CD4-positive, alpha-beta memory T cell (primary cell): ENCODE data around the gene OR6J1. TPM values are rescaled to one million over a fixed set of nuclear protein-coding genes. Genes with fewer than 3 reads are reported as not detected.

ENCODE experiments used
- CTCF ChIA-PET: fragments of 350-600 bp; sonication (Branson Sonifier 250); formaldehyde crosslinking; loops from one replicate; lab custom pipeline; 2021; ENCODE audit warnings: inconsistent platforms; ENCODE audit not compliant: partially characterized antibody; lab: Charles Lee
- POLR2A ChIA-PET: fragments of 350-600 bp; sonication (Branson Sonifier 250); formaldehyde crosslinking; loops from one replicate; lab custom pipeline; 2021; ENCODE audit not compliant: partially characterized antibody; lab: Charles Lee
- DNase-seq, 5 donors: peaks; one replicate each; pipeline versions ENCODE4 v3.0.0 to v3.0.0-alpha.2; 2020 to 2022; ENCODE audit warnings: mixed read lengths in 1 of 5
- H3K27ac ChIP-seq: one replicate; pipeline ENCODE4 v1.7.0; 2013; ENCODE audit warnings: low read depth, low read length
- H3K27me3 ChIP-seq: 2 replicates; pipeline ENCODE4 v1.7.0; 2013; ENCODE audit warnings: mild to moderate bottlenecking, low read length, moderate library complexity; ENCODE audit not compliant: insufficient read depth
- H3K36me3 ChIP-seq: 2 replicates; pipeline ENCODE4 v1.7.0; 2013; ENCODE audit warnings: mild to moderate bottlenecking, low read length, moderate library complexity; ENCODE audit not compliant: insufficient read depth
- H3K4me1 ChIP-seq: 2 replicates; pipeline ENCODE4 v1.7.0; 2013; ENCODE audit warnings: mild to moderate bottlenecking, low read length, moderate library complexity; ENCODE audit not compliant: insufficient read depth
- H3K4me3 ChIP-seq, 2 donors: one replicate each; pipeline ENCODE4 v1.7.0; 2013; ENCODE audit warnings: low read length in 2 of 2, mild to moderate bottlenecking in 1 of 2
- H3K9me3 ChIP-seq, 2 donors: one replicate each; pipeline ENCODE4 v1.7.0; 2013; ENCODE audit warnings: low read length in 2 of 2, control low read depth in 1 of 2; ENCODE audit not compliant: control insufficient read depth in 1 of 2
- H3K27ac Mint-ChIP-seq, 7 donors: one replicate each; pipeline ENCODE4 v1.8.0; 2020 to 2021; ENCODE audit warnings: mixed read lengths in 7 of 7, mild to moderate bottlenecking in 6 of 7, inconsistent platforms in 3 of 7, moderate library complexity in 3 of 7
- H3K27me3 Mint-ChIP-seq, 2 donors: one replicate each; pipeline ENCODE4 v1.8.0; 2020 to 2021; ENCODE audit warnings: mixed read lengths in 2 of 2
- H3K36me3 Mint-ChIP-seq, 2 donors: one replicate each; pipeline ENCODE4 v1.8.0; 2020 to 2021; ENCODE audit warnings: mixed read lengths in 2 of 2, inconsistent platforms in 1 of 2, mild to moderate bottlenecking in 1 of 2
- H3K4me1 Mint-ChIP-seq, 4 donors: one replicate each; pipeline ENCODE4 v1.8.0; 2020 to 2021; ENCODE audit warnings: mixed read lengths in 4 of 4, mild to moderate bottlenecking in 1 of 4
- H3K4me3 Mint-ChIP-seq, 8 donors: one replicate each; pipeline ENCODE4 v1.8.0; 2020 to 2021; ENCODE audit warnings: mixed read lengths in 8 of 8, mild to moderate bottlenecking in 7 of 8, moderate library complexity in 6 of 8, inconsistent platforms in 3 of 8
- H3K9me3 Mint-ChIP-seq, 8 donors: one replicate each; pipeline ENCODE4 v1.8.0; 2020 to 2021; ENCODE audit warnings: mixed read lengths in 8 of 8, mild to moderate bottlenecking in 5 of 8, inconsistent platforms in 3 of 8, moderate library complexity in 1 of 8
- intact Hi-C: fragments of 100-400 bp; cut with micrococcal nuclease; formaldehyde crosslinking; loops from one replicate; pipeline ENCODE4 v1.15.1; 2023
- polyA plus RNA-seq, 2 donors: library from polyadenylated mRNA; unstranded; fragments of 300-500 nt; fragmentation: Illumina TruSeq; gene quantifications; one replicate each; pipeline ENCODE4 v1.2.3, GENCODE V29; 2021
- total RNA-seq, 2 experiments: library from RNA; stranded (reverse); gene quantifications; one replicate each; pipeline ENCODE4 v1.2.3, GENCODE V29; 2021

OR6J1 gene
- total and polyA plus RNA-seq, 4 experiments from 2014 or later: not detected

DNA sequence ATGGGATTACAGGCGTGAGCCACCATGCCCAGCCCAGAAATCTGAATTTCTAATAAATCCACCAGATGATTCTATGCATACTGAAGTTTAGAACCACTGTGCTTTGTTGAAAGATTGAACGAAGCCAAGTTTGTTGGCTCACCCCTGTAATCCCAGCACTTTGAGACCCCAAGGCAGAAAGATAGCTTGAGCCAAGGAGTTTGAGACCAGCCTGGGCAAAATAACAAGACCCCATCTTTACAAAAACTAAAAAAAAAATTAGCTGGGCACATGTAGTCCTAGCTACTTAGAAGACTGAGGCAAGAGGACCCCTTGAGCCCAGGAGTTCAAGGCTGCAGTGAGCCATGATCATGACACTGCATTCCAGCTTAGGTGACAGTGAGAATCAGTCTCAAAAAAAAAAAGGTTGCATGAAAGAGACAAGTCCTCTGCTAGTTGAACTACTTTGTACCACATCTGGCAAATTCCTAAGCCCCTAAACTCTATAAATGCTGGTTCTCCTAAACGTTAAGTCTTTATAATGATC lies 47.7 kb downstream of the OR6J1 start:
- H3K4me1 Mint-ChIP-seq: peaks cover 16 to 36% (median 30%) of the 10 kb centered on the region in 4 donors
- no peaks in the 10 kb centered on the region for H3K9me3 ChIP-seq
- H3K27ac Mint-ChIP-seq: no peak overlapping the region
- H3K4me3 ChIP-seq: no peak overlapping the region
- H3K9me3 Mint-ChIP-seq: no peaks in the 10 kb centered on the region
- no peaks in the 10 kb centered on the region for H3K27me3 ChIP-seq
- H3K4me3 Mint-ChIP-seq: peak overlapping the region in 3 of 8 donors; percentile 11 to 39 (median 21)
- peaks cover 5 to 9% of the 10 kb centered on the region in 2 donors for H3K36me3 Mint-ChIP-seq
- no peak overlapping the region for H3K27ac ChIP-seq
- peaks cover 20% of the 10 kb centered on the region for H3K4me1 ChIP-seq
- ChIA-PET POLR2A (interaction anchor here (7.1 kb wide), 1 partner anchor 7 kb away, joined by 110 read pairs; the partner anchor contains the start of gene DAD1), CTCF (interaction anchor here (1.5 to 4.1 kb wide), 2 partner anchors 25 to 56 kb away, joined by 7 to 37 read pairs; no protein-coding TSS in a partner anchor)
- intact Hi-C loops: loop anchor here (10.0 kb wide), 1 partner anchor 728 kb away; the partner anchor contains the start of gene PABPN1
- H3K36me3 ChIP-seq: no peaks in the 10 kb centered on the region
- H3K27me3 Mint-ChIP-seq: no peaks in the 10 kb centered on the region
- no peak for DNase-seq

DNA sequence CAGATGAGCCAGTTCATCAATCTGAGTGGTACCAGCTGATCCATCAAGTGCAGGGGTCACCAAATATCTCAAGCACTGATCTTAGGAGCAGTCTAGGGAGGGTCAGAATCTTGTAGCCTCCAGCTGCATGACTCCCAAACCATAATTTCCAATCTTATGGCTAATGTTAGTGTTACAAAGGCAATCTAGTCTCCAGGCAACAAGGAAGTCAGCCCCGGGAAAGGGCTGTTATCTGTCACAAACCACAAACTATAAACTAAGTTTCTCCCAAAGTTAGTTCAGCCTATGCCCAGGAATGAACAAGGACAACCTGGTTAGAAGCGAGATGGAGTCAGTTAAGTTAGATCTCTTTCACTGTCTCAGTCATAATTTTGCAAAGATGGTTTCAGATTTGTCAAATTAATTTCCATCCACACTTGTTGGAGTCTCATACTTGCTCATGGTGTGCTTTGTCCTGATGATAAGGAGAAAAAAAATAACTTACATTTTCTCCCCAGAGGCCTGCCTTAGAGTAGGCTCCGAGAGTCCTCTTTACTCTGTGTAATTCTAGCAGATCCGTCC lies 49.9 kb downstream of the OR6J1 start:
- H3K27me3 Mint-ChIP-seq: no peaks in the 10 kb centered on the region
- POLR2A ChIA-PET: interaction anchor here (0.6 to 1.6 kb wide), 5 partner anchors 8 to 235 kb away, joined by 3 to 7 read pairs (median 3); no protein-coding TSS in a partner anchor
- no peak overlapping the region for H3K4me3 Mint-ChIP-seq
- H3K27ac Mint-ChIP-seq: peak overlapping the region in 2 of 7 donors; percentile 1 to 7
- Histone ChIP-seq H3K4me1 (peaks cover 23% of the 10 kb centered on the region), H3K27ac (no peak overlapping the region), H3K4me3 (no peak overlapping the region), H3K36me3 (no peaks in the 10 kb centered on the region), H3K9me3 (no peaks in the 10 kb centered on the region), H3K27me3 (no peaks in the 10 kb centered on the region)
- CTCF ChIA-PET: interaction anchor here (0.9 to 10.8 kb wide), 5 partner anchors 24 to 258 kb away, joined by 3 to 174 read pairs (median 4); no protein-coding TSS in a partner anchor
- H3K4me1 Mint-ChIP-seq: peaks cover 18 to 35% (median 28%) of the 10 kb centered on the region in 4 donors
- H3K9me3 Mint-ChIP-seq: peaks cover 0 to 2% (median 0%) of the 10 kb centered on the region in 8 donors
- H3K36me3 Mint-ChIP-seq: peaks cover 0 to 9% of the 10 kb centered on the region in 2 donors
- intact Hi-C loops: loop anchor here (10.0 kb wide), 1 partner anchor 731 kb away; the partner anchor contains the start of gene PABPN1
- no peak for DNase-seq

DNA sequence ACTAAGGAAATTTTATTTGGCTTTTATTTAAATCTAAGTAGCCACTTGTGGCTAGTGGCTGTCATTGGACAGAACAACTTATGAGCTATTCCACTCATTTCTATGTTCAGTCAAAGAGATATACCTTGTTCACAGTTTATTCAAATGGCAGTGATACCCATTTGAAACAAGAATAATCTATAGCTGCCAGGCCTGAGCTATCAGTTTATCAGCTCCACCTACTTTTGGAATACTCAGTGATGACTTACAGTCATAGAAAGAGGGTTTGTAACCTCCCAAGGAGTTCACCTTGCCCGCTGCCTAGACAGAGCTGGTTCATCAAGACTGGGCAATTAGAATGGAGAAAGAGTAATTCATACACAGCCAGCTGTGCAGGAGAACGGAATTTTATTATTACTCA lies 50.6 kb downstream of the OR6J1 start:
- intact Hi-C loops: loop anchor here (10.0 kb wide), 1 partner anchor 731 kb away; the partner anchor contains the start of gene PABPN1
- no peak overlapping the region for H3K4me3 Mint-ChIP-seq
- DNase-seq: no peak
- Histone ChIP-seq H3K27ac (no peak overlapping the region), H3K9me3 (no peaks in the 10 kb centered on the region), H3K4me3 (no peak overlapping the region), H3K27me3 (no peaks in the 10 kb centered on the region), H3K36me3 (no peaks in the 10 kb centered on the region), H3K4me1 (peaks cover 16% of the 10 kb centered on the region)
- H3K4me1 Mint-ChIP-seq: peaks cover 14 to 34% (median 25%) of the 10 kb centered on the region in 4 donors
- ChIA-PET POLR2A (interaction anchor here (0.6 to 1.2 kb wide), 5 partner anchors 11 to 236 kb away, joined by 3 to 7 read pairs (median 3); no protein-coding TSS in a partner anchor), CTCF (interaction anchor here (0.9 to 10.8 kb wide), 5 partner anchors 23 to 262 kb away, joined by 3 to 174 read pairs (median 4); no protein-coding TSS in a partner anchor)
- peaks cover 0 to 5% (median 0%) of the 10 kb centered on the region in 8 donors for H3K9me3 Mint-ChIP-seq
- peaks cover 0 to 12% of the 10 kb centered on the region in 2 donors for H3K36me3 Mint-ChIP-seq
- no peak overlapping the region for H3K27ac Mint-ChIP-seq
- H3K27me3 Mint-ChIP-seq: peaks cover 2% of the 10 kb centered on the region in 2 donors

DNA sequence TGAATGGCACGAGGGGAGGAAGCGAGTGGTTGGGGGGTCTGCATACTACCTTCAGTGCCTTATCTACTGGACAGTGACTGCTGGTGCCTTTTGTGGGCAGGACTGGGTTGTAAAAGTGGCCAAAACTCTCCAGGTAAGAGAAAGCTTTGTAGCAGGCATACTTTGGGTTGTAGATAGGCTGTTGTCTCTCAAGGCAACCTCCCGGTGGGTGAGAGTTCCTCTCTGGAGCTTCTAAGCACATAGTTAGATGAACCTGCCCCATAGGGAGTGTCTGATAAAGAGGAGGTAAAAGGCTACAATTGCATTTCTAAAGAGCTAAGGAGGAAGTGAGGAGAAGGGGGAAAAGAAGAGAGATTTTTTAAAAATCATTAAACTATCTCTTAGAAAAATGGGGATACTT lies 51.0 kb downstream of the OR6J1 start:
- ChIA-PET CTCF (interaction anchor here (0.9 to 10.8 kb wide), 5 partner anchors 23 to 262 kb away, joined by 3 to 174 read pairs (median 4); no protein-coding TSS in a partner anchor), POLR2A (interaction anchor here (0.6 to 1.2 kb wide), 4 partner anchors 11 to 236 kb away, joined by 3 to 7 read pairs (median 4); no protein-coding TSS in a partner anchor)
- Histone ChIP-seq H3K4me1 (peaks cover 18% of the 10 kb centered on the region), H3K36me3 (no peaks in the 10 kb centered on the region), H3K27me3 (no peaks in the 10 kb centered on the region), H3K4me3 (no peak overlapping the region), H3K27ac (no peak overlapping the region), H3K9me3 (no peaks in the 10 kb centered on the region)
- Mint-ChIP-seq H3K27me3 (peaks cover 2% of the 10 kb centered on the region in 2 donors), H3K36me3 (peaks cover 0 to 12% of the 10 kb centered on the region in 2 donors), H3K27ac (peak overlapping the region in 3 of 7 donors; percentile 57 to 75 (median 68)), H3K9me3 (peaks cover 0 to 5% (median 0%) of the 10 kb centered on the region in 8 donors), H3K4me3 (no peak overlapping the region), H3K4me1 (peaks cover 15 to 34% (median 24%) of the 10 kb centered on the region in 4 donors)
- intact Hi-C loops: loop anchor here (10.0 kb wide), 1 partner anchor 732 kb away; the partner anchor contains the start of gene PABPN1
- DNase-seq: no peak

DNA sequence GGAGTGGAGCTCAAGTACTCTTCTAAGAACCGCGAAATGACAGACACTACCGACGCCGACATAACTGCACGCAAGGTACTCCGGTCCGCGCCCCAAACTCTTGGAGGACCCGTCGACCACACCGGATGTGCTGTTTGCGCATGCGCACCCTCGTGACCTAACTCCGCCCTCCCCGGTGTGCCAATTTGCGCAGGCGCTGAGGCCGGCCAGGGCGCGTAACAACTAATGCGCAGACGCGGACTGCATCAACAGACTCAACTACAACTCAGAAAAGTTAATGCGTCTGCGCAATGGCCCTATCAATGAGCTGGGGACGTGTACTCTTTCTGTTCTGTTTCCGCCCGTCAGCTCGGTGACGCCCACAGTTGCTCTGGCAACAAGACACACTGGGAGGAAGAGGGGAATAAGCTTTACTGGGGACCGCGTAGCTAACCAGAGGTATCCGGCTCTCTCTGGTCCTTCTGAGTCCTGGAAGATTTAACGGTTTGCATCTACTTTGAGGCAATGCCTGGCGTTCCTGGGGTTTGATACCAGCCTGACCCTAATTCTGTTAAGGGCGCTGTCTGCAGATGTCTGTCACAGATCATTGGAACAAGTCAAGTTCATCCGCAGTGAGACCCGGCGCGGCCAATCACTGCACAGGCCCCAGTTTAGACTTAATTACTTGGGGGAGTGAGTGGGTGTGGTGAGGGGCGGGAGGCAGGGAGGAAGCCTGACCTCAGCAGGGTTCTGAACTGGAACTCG lies 54.9 kb downstream of the OR6J1 start, which contains the start of gene DAD1:
Gene DAD1, minus strand, starts transcription at position 129 of the 744 bp plus-strand sequence. Its CDS starts 67 bp downstream, at position 62.
- peak within 1 kb of the TSS; percentile 85 to 87 for H3K4me3 ChIP-seq
- Mint-ChIP-seq H3K4me3 (peak within 1 kb of the TSS; percentile 92 to 100 (median 97)), H3K4me1 (peaks cover 39 to 63% (median 51%) of the 10 kb centered on the region in 4 donors), H3K9me3 (peaks cover 0 to 5% (median 0%) of the 10 kb centered on the region in 8 donors), H3K27me3 (peaks cover 2% of the 10 kb centered on the region in 2 donors), H3K27ac (peak within 1 kb of the TSS; percentile 99 to 100 (median 99)), H3K36me3 (peaks cover 8 to 23% of the 10 kb centered on the region in 2 donors)
- H3K27ac ChIP-seq: peak within 1 kb of the TSS; percentile 88
- no peaks in the 10 kb centered on the region for H3K36me3 ChIP-seq
- ChIA-PET CTCF (interaction anchor here (0.7 to 10.8 kb wide), 25 partner anchors 9 to 675 kb away, joined by 3 to 174 read pairs (median 4); partner anchors contain the start of genes ABHD4, MRPL52, PRMT5 and REM2), POLR2A (interaction anchor here (0.6 to 13.5 kb wide), 48 partner anchors 9 to 1134 kb away, joined by 3 to 387 read pairs (median 5); partner anchors contain the start of genes ABHD4, ACIN1, AJUBA and C14orf119)
- peak; percentile 100 for DNase-seq
- no peaks in the 10 kb centered on the region for H3K27me3 ChIP-seq
- peaks cover 50% of the 10 kb centered on the region for H3K4me1 ChIP-seq
- H3K9me3 ChIP-seq: no peaks in the 10 kb centered on the region
- intact Hi-C loops: loop anchor here (1.0 to 5.0 kb wide), 12 partner anchors 9 to 1078 kb away; partner anchors contain the start of genes ABHD4, ACIN1, C14orf119 and LRP10

DNA sequence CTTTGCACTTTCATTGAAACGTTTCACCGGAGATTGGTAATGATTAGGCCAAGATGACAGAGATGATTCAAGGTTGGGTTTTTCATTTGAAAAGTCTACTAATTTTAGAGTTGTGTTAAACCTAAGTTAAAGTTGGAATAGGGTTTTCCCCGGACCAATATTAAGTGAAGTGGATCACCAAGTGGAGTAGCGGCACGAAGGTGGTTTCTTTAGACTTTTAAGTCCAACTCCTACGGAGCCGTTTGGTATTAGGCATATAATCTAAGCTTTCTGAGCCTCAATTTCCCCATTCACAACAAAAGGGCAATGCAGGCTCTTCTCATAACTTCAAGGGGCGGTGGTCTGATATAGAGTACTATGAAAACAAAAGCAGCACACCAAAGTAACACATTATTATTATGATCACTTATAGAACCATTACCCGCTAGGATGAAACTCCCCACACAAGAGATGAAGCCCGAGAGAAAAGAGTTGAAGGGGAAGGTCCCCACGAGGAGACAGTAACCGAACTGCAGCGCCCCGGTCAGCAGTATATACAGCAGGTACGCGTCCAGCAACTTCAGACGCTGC lies 55.5 kb downstream of the OR6J1 start:
- peak overlapping the region; percentile 85 to 87 for H3K4me3 ChIP-seq
- peak in 1 of 5 donors; percentile 49 for DNase-seq
- H3K4me1 ChIP-seq: peaks cover 57% of the 10 kb centered on the region
- H3K36me3 Mint-ChIP-seq: peaks cover 8 to 23% of the 10 kb centered on the region in 2 donors
- H3K4me3 Mint-ChIP-seq: peak overlapping the region; percentile 92 to 100 (median 97)
- intact Hi-C loops: loop anchor here (1.0 to 5.0 kb wide), 12 partner anchors 10 to 1077 kb away; partner anchors contain the start of genes ABHD4, ACIN1, C14orf119 and LRP10
- no peaks in the 10 kb centered on the region for H3K9me3 ChIP-seq
- ChIA-PET CTCF (interaction anchor here (0.8 to 10.8 kb wide), 21 partner anchors 8 to 674 kb away, joined by 3 to 174 read pairs (median 5); partner anchors contain the start of genes ABHD4, MRPL52, PRMT5 and REM2), POLR2A (interaction anchor here (0.6 to 13.5 kb wide), 44 partner anchors 8 to 1133 kb away, joined by 3 to 387 read pairs (median 5); partner anchors contain the start of genes ABHD4, ACIN1, AJUBA and C14orf119)
- H3K36me3 ChIP-seq: no peaks in the 10 kb centered on the region
- H3K27ac Mint-ChIP-seq: peak overlapping the region; percentile 99 to 100 (median 99)
- peaks cover 0 to 5% (median 0%) of the 10 kb centered on the region in 8 donors for H3K9me3 Mint-ChIP-seq
- H3K4me1 Mint-ChIP-seq: peaks cover 44 to 69% (median 57%) of the 10 kb centered on the region in 4 donors
- H3K27me3 Mint-ChIP-seq: peaks cover 2% of the 10 kb centered on the region in 2 donors
- no peaks in the 10 kb centered on the region for H3K27me3 ChIP-seq
- peak overlapping the region; percentile 88 for H3K27ac ChIP-seq
